Measurements from ENCODE around the gene PRKCH.

PRKCH gene

GRCh38 chr14:61326146-61326545, 4.8 kb downstream of the PRKCH start:
- TF ChIP-seq TAF1 (IDR thresholded peaks at IDR 0.05; ENCODE audit: borderline replicate concordance, insufficient read depth, low read length), result no peak
- TF ChIP-seq FOXP2 (optimal IDR thresholded peaks at IDR 0.05; ENCODE audit: borderline replicate concordance, extremely low read depth, extremely low read length, insufficient read depth), result no peak
- TF ChIP-seq, protein P1, sequence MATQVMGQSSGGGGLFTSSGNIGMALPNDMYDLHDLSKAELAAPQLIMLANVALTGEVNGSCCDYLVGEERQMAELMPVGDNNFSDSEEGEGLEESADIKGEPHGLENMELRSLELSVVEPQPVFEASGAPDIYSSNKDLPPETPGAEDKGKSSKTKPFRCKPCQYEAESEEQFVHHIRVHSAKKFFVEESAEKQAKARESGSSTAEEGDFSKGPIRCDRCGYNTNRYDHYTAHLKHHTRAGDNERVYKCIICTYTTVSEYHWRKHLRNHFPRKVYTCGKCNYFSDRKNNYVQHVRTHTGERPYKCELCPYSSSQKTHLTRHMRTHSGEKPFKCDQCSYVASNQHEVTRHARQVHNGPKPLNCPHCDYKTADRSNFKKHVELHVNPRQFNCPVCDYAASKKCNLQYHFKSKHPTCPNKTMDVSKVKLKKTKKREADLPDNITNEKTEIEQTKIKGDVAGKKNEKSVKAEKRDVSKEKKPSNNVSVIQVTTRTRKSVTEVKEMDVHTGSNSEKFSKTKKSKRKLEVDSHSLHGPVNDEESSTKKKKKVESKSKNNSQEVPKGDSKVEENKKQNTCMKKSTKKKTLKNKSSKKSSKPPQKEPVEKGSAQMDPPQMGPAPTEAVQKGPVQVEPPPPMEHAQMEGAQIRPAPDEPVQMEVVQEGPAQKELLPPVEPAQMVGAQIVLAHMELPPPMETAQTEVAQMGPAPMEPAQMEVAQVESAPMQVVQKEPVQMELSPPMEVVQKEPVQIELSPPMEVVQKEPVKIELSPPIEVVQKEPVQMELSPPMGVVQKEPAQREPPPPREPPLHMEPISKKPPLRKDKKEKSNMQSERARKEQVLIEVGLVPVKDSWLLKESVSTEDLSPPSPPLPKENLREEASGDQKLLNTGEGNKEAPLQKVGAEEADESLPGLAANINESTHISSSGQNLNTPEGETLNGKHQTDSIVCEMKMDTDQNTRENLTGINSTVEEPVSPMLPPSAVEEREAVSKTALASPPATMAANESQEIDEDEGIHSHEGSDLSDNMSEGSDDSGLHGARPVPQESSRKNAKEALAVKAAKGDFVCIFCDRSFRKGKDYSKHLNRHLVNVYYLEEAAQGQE (IDR thresholded peaks at IDR 0.05; ENCODE audit: insufficient read depth in 1 of 2, low read depth in 2 of 2, low read length in 2 of 2), result no peak
- no peak for TF ChIP-seq POLR2AphosphoS5 (IDR thresholded peaks at IDR 0.05; ENCODE audit: low read depth, low read length)
- no peak for TF ChIP-seq SIN3A (IDR thresholded peaks at IDR 0.05; ENCODE audit: borderline replicate concordance, insufficient read depth, low read length)

- TF ChIP-seq, protein P1 (IDR thresholded peaks at IDR 0.05; ENCODE audit: insufficient read depth in 1 of 2, low read depth in 2 of 2, low read length in 2 of 2), result no peak
- TF ChIP-seq TAF1 (IDR thresholded peaks at IDR 0.05; ENCODE audit: borderline replicate concordance, insufficient read depth, low read length) (no peak), SIN3A (IDR thresholded peaks at IDR 0.05; ENCODE audit: borderline replicate concordance, insufficient read depth, low read length) (no peak)
Observed at GRCh38 chr14:61326847-61327246, 5.5 kb downstream of the PRKCH start.

DNA sequence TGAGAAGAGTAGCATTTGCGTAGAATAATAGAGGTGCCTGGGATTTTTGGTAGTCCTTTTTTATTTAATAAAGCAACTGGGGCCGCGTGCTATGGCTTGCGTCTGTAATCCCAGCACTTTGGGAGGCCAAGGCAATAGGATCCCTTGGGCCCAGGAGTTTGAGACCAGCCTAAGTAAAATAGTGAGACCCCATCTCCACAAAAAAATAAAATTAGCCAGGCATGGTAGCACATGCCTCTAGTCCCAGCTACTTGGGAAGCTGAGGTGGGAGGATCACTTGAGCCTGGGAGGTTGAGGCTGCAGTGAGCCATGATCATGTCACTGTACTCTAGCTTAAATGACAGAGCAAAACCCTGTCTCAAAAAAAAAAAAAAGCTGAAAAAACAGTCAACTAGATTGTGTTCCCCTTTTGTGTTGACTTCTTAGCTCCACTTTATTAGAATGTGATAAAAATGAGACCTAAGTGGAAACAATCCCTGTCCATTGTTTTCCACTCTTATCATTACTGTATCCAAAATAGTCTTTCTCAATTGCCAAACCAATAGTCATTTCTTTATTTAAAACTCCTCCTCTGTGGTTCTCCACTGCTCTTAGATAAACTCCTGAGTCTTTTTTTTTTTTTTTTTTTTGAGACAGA, 7.4 kb downstream of the PRKCH start:
- no peak for TF ChIP-seq POLR2AphosphoS5 (IDR thresholded peaks at IDR 0.05; ENCODE audit: low read depth, low read length)
- TF ChIP-seq SIN3A (IDR thresholded peaks at IDR 0.05; ENCODE audit: borderline replicate concordance, insufficient read depth, low read length), result no peak
- TF ChIP-seq, protein P1 (IDR thresholded peaks at IDR 0.05; ENCODE audit: insufficient read depth in 1 of 2, low read depth in 2 of 2, low read length in 2 of 2), result no peak
- no peak for TF ChIP-seq FOXP2 (optimal IDR thresholded peaks at IDR 0.05; ENCODE audit: borderline replicate concordance, extremely low read depth, extremely low read length, insufficient read depth)
- no peak for TF ChIP-seq TAF1 (IDR thresholded peaks at IDR 0.05; ENCODE audit: borderline replicate concordance, insufficient read depth, low read length)

GRCh38 chr14:61329478-61330051, 8.2 kb downstream of the PRKCH start:
- TF ChIP-seq, protein P1 (IDR thresholded peaks at IDR 0.05; ENCODE audit: insufficient read depth in 1 of 2, low read depth in 2 of 2, low read length in 2 of 2), result no peak
- TF ChIP-seq SIN3A (IDR thresholded peaks at IDR 0.05; ENCODE audit: borderline replicate concordance, insufficient read depth, low read length), result no peak
- TF ChIP-seq TAF1 (IDR thresholded peaks at IDR 0.05; ENCODE audit: borderline replicate concordance, insufficient read depth, low read length), result no peak
- TF ChIP-seq POLR2AphosphoS5 (IDR thresholded peaks at IDR 0.05; ENCODE audit: low read depth, low read length), result no peak
- TF ChIP-seq FOXP2 (optimal IDR thresholded peaks at IDR 0.05; ENCODE audit: borderline replicate concordance, extremely low read depth, extremely low read length, insufficient read depth), result no peak
